Keratinocyte (primary cell): ENCODE data around the gene NLRC3. TPM values are rescaled to one million over a fixed set of nuclear protein-coding genes. Genes with fewer than 3 reads are reported as not detected.

Experiments used
- DNase-seq: peaks from one replicate; pipeline ENCODE4 v3.0.0-alpha.2; 2011; ENCODE audit warnings: low read depth, missing footprints, low spot score
- FAIRE-seq: peaks from 2 replicates; lab custom pipeline; 2011; peaks lifted over from hg19 to GRCh38; lab: Jason Lieb, UNC
- H2AFZ ChIP-seq: 2 replicates; pipeline ENCODE4 v1.6.0; 2012; ENCODE audit warnings: low read length, control low read depth, inconsistent platforms; ENCODE audit not compliant: control insufficient read depth
- H3K27ac ChIP-seq: 2 replicates; pipeline ENCODE4 v1.5.1; 2011; ENCODE audit warnings: low read length; ENCODE audit not compliant: control insufficient read depth, insufficient read depth
- H3K27me3 ChIP-seq: 3 replicates; pipeline ENCODE4 v1.6.0; 2011; ENCODE audit warnings: low read length; ENCODE audit not compliant: control insufficient read depth, insufficient read depth; ENCODE audit errors: extremely low read depth
- H3K36me3 ChIP-seq, 2 experiments: 2 replicates in 1 of 2; 3 replicates in 1 of 2; pipeline ENCODE4 v1.5.1; 2011; ENCODE audit warnings: low read length in 2 of 2, mild to moderate bottlenecking in 1 of 2; ENCODE audit not compliant: control insufficient read depth in 2 of 2, insufficient read depth in 2 of 2; ENCODE audit errors: extremely low read depth in 1 of 2
- H3K4me1 ChIP-seq: 3 replicates; pipeline ENCODE4 v1.5.1; 2011; ENCODE audit warnings: low read length; ENCODE audit not compliant: control insufficient read depth, insufficient read depth; ENCODE audit errors: extremely low read depth
- H3K4me2 ChIP-seq: 3 replicates; pipeline ENCODE4 v1.6.0; 2011; ENCODE audit warnings: low read depth, low read length; ENCODE audit not compliant: control insufficient read depth, insufficient read depth; ENCODE audit errors: extremely low read depth
- H3K4me3 ChIP-seq, 3 experiments: fragments of 200-600 bp in 1 of 3; sonication (generic) in 1 of 3; 2 replicates in 2 of 3; 3 replicates in 1 of 3; pipeline ENCODE4 v1.5.1; 2011 to 2016; ENCODE audit warnings: low read length in 3 of 3, mild to moderate bottlenecking in 3 of 3, control low read depth in 2 of 3, inconsistent platforms in 1 of 3, low read depth in 1 of 3, mixed read lengths in 1 of 3, mixed run types in 1 of 3, moderate library complexity in 1 of 3; ENCODE audit not compliant: control insufficient read depth in 2 of 3, insufficient read depth in 2 of 3; ENCODE audit errors: extremely low read depth in 1 of 3
- H3K79me2 ChIP-seq: 2 replicates; pipeline ENCODE4 v1.6.0; 2012; ENCODE audit warnings: low read length; ENCODE audit not compliant: control insufficient read depth, insufficient read depth
- H3K9ac ChIP-seq: 3 replicates; pipeline ENCODE4 v1.6.0; 2011; ENCODE audit warnings: low read length; ENCODE audit not compliant: control insufficient read depth, insufficient read depth; ENCODE audit errors: extremely low read depth
- H3K9me1 ChIP-seq: 3 replicates; pipeline ENCODE4 v1.6.0; 2011; ENCODE audit warnings: low read length; ENCODE audit not compliant: control insufficient read depth, insufficient read depth; ENCODE audit errors: extremely low read depth
- H3K9me3 ChIP-seq: 2 replicates; pipeline ENCODE4 v1.5.1; 2012; ENCODE audit warnings: low read depth, low read length; ENCODE audit not compliant: control insufficient read depth
- H4K20me1 ChIP-seq: 3 replicates; pipeline ENCODE4 v1.6.0; 2011; ENCODE audit warnings: low read length; ENCODE audit not compliant: control insufficient read depth, insufficient read depth; ENCODE audit errors: extremely low read depth
- CTCF ChIP-seq, 3 experiments: IDR thresholded peaks in 1 of 3; conservative IDR thresholded peaks in 1 of 3; optimal IDR thresholded peaks in 1 of 3; 2 replicates in 2 of 3; 3 replicates in 1 of 3; pipeline versions ENCODE3 to v1.5.1; 2011; ENCODE audit warnings: low read length in 3 of 3, mild to moderate bottlenecking in 3 of 3, moderate library complexity in 2 of 3, control low read depth in 1 of 3, inconsistent platforms in 1 of 3; ENCODE audit not compliant: insufficient read depth in 2 of 3; ENCODE audit errors: extremely low read depth in 1 of 3
- EZH2 ChIP-seq: IDR thresholded peaks from one replicate; pipeline ENCODE4 v1.6.1; 2012; ENCODE audit warnings: inconsistent platforms, mild to moderate bottlenecking, low read length, moderate library complexity
- dilution Hi-C: fragments of 300-500 bp; cut with MboI; formaldehyde crosslinking; loops from one replicate; pipeline ENCODE4 v1.7.0; 2020; ENCODE audit warnings: low sequenced_read_pairs; ENCODE audit not compliant: extremely low pct_ligation_motif_present
- polyA plus RNA-seq, 5 experiments: library from polyadenylated mRNA; depleted of rRNA in 3 of 5; stranded (reverse) in 3 of 5; stranded (forward) in 1 of 5; unstranded in 1 of 5; fragments of >200 nt; gene quantifications; 1 replicate in 1 of 5; 2 replicates in 3 of 5; 3 replicates in 1 of 5; pipeline versions ENCODE4 v1.2.1 to v1.2.3, GENCODE V29; 2011 to 2012; ENCODE audit warnings: missing spikeins in 2 of 5, low read depth in 1 of 5, low replicate concordance in 1 of 5

The NLRC3 gene
- polyA plus RNA-seq, 1 donor (not counting 4 experiments of a cell fraction or from before 2014, with no cell fraction given) = not detected

GRCh38 chr16:3550851-3551847 is 26.1 kb downstream of the NLRC3 start:
- Histone ChIP-seq H3K9me1 (no peaks in the 10 kb centered on the region), H3K4me2 (no peak overlapping the region), H4K20me1 (no peaks in the 10 kb centered on the region), H3K27ac (no peak overlapping the region), H3K9ac (no peak overlapping the region), H3K9me3 (no peaks in the 10 kb centered on the region), H3K27me3 (no peaks in the 10 kb centered on the region), H3K79me2 (no peaks in the 10 kb centered on the region), H2AFZ (no peak overlapping the region), H3K36me3 (no peaks in the 10 kb centered on the region), H3K4me3 (no peak overlapping the region), H3K4me1 (no peaks in the 10 kb centered on the region)
- DNase-seq = no peak
- no peak for FAIRE-seq
- TF ChIP-seq EZH2 = no peak
- no peak for TF ChIP-seq CTCF (optimal IDR thresholded peaks at IDR 0.05 in 1 of 3, IDR thresholded peaks at IDR 0.05 in 1 of 3, conservative IDR thresholded peaks at IDR 0.05 in 1 of 3; ENCODE audit: extremely low read depth in 1 of 3, insufficient read depth in 2 of 3, low read length in 3 of 3)
- dilution Hi-C loops = no loop called here

GRCh38 chr16:3549906-3550305 is 27.3 kb downstream of the NLRC3 start:
- no peaks in the 10 kb centered on the region for H3K9me3 ChIP-seq
- TF ChIP-seq EZH2 (no peak), CTCF (optimal IDR thresholded peaks at IDR 0.05 in 1 of 3, IDR thresholded peaks at IDR 0.05 in 1 of 3, conservative IDR thresholded peaks at IDR 0.05 in 1 of 3; ENCODE audit: extremely low read depth in 1 of 3, insufficient read depth in 2 of 3, low read length in 3 of 3) (no peak)
- DNase-seq (no peak), FAIRE-seq (no peak)
- dilution Hi-C loops = no loop called here
- H3K27me3 ChIP-seq = no peaks in the 10 kb centered on the region
- no peaks in the 10 kb centered on the region for H4K20me1 ChIP-seq
- no peaks in the 10 kb centered on the region for H3K9me1 ChIP-seq
- no peak overlapping the region for H2AFZ ChIP-seq
- H3K4me3 ChIP-seq = no peak overlapping the region
- no peak overlapping the region for H3K9ac ChIP-seq
- no peak overlapping the region for H3K27ac ChIP-seq
- no peak overlapping the region for H3K4me2 ChIP-seq
- H3K79me2 ChIP-seq = no peaks in the 10 kb centered on the region
- no peaks in the 10 kb centered on the region for H3K4me1 ChIP-seq
- no peaks in the 10 kb centered on the region for H3K36me3 ChIP-seq
